K562 (cell line): ENCODE data around the gene TMEM95. TPM values are rescaled to one million over a fixed set of nuclear protein-coding genes. Genes with fewer than 3 reads are reported as not detected.

Experiments
- CEBPZ ChIP-seq: fragments of 150-350 bp; IDR thresholded peaks from 2 replicates; pipeline ENCODE4 v1.6.1; 2014; ENCODE audit warnings: low read depth, mild to moderate bottlenecking, low read length, borderline replicate concordance
- CREB1 ChIP-seq, 2 experiments: sonication (generic) in 1 of 2; formaldehyde crosslinking in 1 of 2; IDR thresholded peaks; 2 replicates each; pipeline versions ENCODE4 v1.6.1 to v1.8.0; 2012 to 2022; ENCODE audit warnings: inconsistent platforms in 1 of 2, mild to moderate bottlenecking in 1 of 2, missing genetic modification reagents in 1 of 2, moderate library complexity in 1 of 2
- E2F6 ChIP-seq, 2 experiments: IDR thresholded peaks; 2 replicates each; pipeline ENCODE4 v1.6.1; 2011; ENCODE audit warnings: borderline replicate concordance in 1 of 2, control low read depth in 1 of 2, low read depth in 1 of 2, low read length in 1 of 2, mild to moderate bottlenecking in 1 of 2, mixed read lengths in 1 of 2, moderate library complexity in 1 of 2; ENCODE audit not compliant: insufficient read depth in 1 of 2, insufficient read length in 1 of 2, poor library complexity in 1 of 2, severe bottlenecking in 1 of 2; ENCODE audit errors: extremely low read depth in 1 of 2
- HIVEP1 ChIP-seq: fragments of 250-450 bp; sonication (Bioruptor Pico); IDR thresholded peaks from 2 replicates; pipeline ENCODE4 v1.4.0; 2020; ENCODE audit warnings: mild to moderate bottlenecking
- KAT7 ChIP-seq: sonication (generic); formaldehyde crosslinking; IDR thresholded peaks from 2 replicates; pipeline ENCODE4 v1.8.0; 2022; ENCODE audit warnings: missing genetic modification reagents, mild to moderate bottlenecking, borderline replicate concordance
- POLR2G ChIP-seq: fragments of 200-400 bp; formaldehyde crosslinking; IDR thresholded peaks from 2 replicates; pipeline ENCODE4 v1.6.1; 2017; ENCODE audit warnings: low read depth, mild to moderate bottlenecking, antibody characterized with exemption, low read length, moderate library complexity
- SRSF3 ChIP-seq: fragments of 200-400 bp; formaldehyde crosslinking; IDR thresholded peaks from 2 replicates; pipeline ENCODE4 v1.6.1; 2016; ENCODE audit warnings: mild to moderate bottlenecking, low read length, moderate library complexity; ENCODE audit not compliant: insufficient read depth
- U2AF1 ChIP-seq: fragments of 200-400 bp; formaldehyde crosslinking; optimal IDR thresholded peaks from 2 replicates; pipeline ENCODE3; 2017; ENCODE audit warnings: mild to moderate bottlenecking, low read depth, low read length, moderate library complexity
- ZFX ChIP-seq: sonication (generic); formaldehyde crosslinking; IDR thresholded peaks from 2 replicates; pipeline ENCODE4 v1.8.0; 2022; ENCODE audit warnings: mild to moderate bottlenecking, missing genetic modification reagents, moderate library complexity
- ZNF133 ChIP-seq: fragments of 250-450 bp; sonication (Bioruptor Pico); IDR thresholded peaks from 2 replicates; pipeline ENCODE4 v1.4.0; 2020; ENCODE audit warnings: mild to moderate bottlenecking
- polyA plus RNA-seq, 8 experiments: library from polyadenylated mRNA; depleted of rRNA in 4 of 8; stranded (reverse) in 5 of 8; unstranded in 3 of 8; fragments of >200 nt; fragmentation: Nextera tagmentation in 2 of 8; fragmentation: Illumina TruSeq in 1 of 8; extraction: Ambion mirVana in 2 of 8; extraction: Trizol in 1 of 8; gene quantifications; 2 replicates each; pipeline versions ENCODE4 v1.2.1 to v1.2.3, GENCODE V29; 2011 to 2014; ENCODE audit warnings: inconsistent platforms in 1 of 8, missing spikeins in 1 of 8
- total RNA-seq, 7 experiments: library from RNA; depleted of rRNA in 6 of 7; stranded (reverse); fragments of >200 nt in 6 of 7; fragmentation: Illumina TruSeq in 2 of 7; extraction: Trizol in 2 of 7; gene quantifications; 2 replicates each; pipeline versions ENCODE4 v1.2.1 to v1.2.3, GENCODE V29; 2011 to 2021; ENCODE audit warnings: low replicate concordance in 1 of 7

Gene TMEM95
- total and polyA plus RNA-seq, 9 of the 15 experiments (the other 6 are each of a cell fraction or from before 2014, with no cell fraction given) = not detected

GRCh38 chr17:7307686-7308624, 47.0 kb upstream of the TMEM95 start (continued):
- TF ChIP-seq E2F6 (IDR thresholded peaks at IDR 0.05; ENCODE audit: borderline replicate concordance in 1 of 2, extremely low read depth in 1 of 2, insufficient read depth in 1 of 2, insufficient read length in 1 of 2, low read depth in 1 of 2, low read length in 1 of 2, poor library complexity in 1 of 2, severe bottlenecking in 1 of 2) = peak; percentile 87 to 92
- peak; percentile 84 for TF ChIP-seq CREB1 (IDR thresholded peaks at IDR 0.05)
- TF ChIP-seq CREB1 (CRISPR knock-in tag; IDR thresholded peaks at IDR 0.05) = no peak
- TF ChIP-seq U2AF1 = peak; percentile 19
- 0 out of 2 replicates have a peak, but pooled peaks have one; percentile 63 for TF ChIP-seq SRSF3
- TF ChIP-seq POLR2G = peak; percentile 70
- no peak for TF ChIP-seq HIVEP1 (CRISPR knock-in tag)
- TF ChIP-seq KAT7 (CRISPR knock-in tag) = peak; percentile 65; the same call in 1 of the 2 replicates
- TF ChIP-seq CEBPZ = no peak
- TF ChIP-seq ZNF133 (CRISPR knock-in tag) = no peak
- TF ChIP-seq ZFX (CRISPR knock-in tag) = peak; percentile 40; the same call in 1 of the 2 replicates
